ENCODE data around the gene NAA10.

The NAA10 gene

DNA sequence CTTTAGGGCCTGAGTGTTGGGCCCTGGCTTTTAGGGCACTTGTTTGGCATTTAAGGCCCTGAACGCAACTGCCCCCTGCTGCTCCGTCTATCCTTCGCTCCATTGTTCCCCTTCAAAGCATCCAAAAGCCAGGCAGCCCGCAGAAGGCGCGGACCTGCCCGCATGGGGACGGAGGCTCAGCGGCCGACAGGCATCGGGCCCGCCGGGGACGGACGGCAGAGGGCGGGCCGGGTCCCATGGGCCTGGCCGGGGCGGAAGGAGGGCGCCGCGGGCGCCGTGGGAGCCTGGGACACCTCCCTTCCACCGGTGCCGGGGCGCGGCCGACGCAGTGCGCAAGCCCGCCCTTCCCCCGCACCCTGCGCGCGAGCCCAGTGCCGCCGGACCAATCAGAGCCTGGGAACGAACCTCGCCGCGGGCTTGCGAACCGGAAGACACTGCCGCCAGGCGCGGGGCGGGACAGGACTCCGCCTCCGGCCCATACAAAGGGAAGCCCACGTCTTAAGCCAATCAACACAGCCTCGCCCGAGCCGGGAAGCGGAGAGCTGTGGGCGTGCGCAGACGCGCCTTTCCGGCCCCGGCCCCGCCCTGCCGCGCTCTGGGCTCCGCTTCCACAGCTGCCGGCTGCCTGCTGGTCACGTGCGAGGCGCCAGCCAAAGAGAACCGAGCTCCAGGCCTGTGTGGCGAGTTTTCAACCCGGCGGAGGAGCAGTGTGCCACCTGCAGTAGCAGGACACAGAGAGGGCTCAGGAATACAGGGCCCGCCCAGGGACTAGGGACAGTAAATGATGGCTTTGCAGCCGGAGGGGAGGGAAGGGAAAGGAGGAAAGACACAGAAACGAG is 6.7 kb downstream of the NAA10 start:
- peak; percentile 96 for DNase-seq

DNA sequence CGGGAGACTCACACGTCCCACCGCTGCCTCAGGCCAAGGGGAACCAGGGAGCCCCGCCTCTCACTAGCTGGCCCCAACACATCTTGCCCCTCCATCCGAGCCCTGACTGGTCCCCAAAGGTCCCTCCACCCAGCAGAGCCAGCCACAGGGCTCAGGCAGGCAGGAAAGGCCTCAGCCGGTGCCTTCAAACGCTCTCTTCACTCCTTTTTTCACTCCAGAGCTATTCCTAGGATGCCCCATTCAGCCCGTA is 7.2 kb downstream of the NAA10 start:
- no peak for DNase-seq

DNA sequence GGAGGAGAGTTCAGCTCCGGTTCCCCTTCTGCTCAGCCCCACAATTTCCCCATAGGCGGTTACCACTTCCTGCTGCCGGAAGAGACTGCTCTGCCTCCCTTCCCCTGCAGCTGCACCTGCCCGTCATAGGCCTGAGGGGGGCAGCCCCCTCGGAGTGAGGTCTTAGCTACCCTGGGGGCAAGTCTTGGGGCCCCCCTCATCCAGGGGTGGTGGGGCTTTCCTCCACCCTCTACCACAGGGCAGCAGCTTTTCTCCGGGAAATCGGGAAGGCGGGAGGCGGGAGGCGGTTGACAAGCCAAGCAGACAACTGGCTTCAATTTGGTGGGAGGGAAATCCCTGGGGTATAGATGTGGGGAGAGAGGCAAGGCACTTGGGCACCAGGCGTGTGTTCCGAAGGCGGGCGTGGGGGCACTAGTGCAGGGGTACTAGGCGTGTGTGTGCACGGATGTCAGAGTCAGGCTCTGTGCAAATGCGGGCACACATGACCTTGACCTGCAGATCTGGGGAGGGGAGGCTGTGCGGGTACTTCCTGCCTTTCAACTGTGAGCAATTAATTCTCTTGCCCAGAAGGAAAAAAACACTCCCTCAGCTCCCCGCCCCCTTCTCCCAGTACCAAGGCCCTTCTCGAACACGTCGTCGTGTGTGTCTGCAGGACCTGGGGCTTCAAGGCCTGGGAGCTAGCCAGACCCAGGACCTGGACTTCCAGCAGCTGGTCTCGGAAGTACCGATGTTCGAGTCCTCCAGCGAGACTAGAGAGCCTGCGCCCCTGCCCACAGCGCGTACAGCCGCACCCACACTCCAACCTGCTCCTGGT is 7.8 kb downstream of the NAA10 start:
- DNase-seq = peak; percentile 33

DNA sequence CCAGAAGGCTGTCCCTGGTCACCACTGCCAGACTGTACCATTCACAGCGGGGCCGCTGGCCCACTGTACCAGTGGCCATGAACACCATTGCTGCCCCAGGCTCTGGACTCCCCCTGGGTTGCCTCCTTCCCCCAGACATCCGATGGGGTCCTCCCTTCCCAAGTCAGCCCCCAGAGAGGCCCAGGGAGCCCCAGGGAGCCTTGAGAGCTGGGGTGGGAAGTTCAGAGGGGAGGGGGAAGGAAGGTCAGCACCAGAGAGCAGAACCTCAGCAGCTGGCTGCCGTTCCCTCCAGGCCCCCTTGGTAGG is 8.3 kb downstream of the NAA10 start:
- DNase-seq = no peak

DNA sequence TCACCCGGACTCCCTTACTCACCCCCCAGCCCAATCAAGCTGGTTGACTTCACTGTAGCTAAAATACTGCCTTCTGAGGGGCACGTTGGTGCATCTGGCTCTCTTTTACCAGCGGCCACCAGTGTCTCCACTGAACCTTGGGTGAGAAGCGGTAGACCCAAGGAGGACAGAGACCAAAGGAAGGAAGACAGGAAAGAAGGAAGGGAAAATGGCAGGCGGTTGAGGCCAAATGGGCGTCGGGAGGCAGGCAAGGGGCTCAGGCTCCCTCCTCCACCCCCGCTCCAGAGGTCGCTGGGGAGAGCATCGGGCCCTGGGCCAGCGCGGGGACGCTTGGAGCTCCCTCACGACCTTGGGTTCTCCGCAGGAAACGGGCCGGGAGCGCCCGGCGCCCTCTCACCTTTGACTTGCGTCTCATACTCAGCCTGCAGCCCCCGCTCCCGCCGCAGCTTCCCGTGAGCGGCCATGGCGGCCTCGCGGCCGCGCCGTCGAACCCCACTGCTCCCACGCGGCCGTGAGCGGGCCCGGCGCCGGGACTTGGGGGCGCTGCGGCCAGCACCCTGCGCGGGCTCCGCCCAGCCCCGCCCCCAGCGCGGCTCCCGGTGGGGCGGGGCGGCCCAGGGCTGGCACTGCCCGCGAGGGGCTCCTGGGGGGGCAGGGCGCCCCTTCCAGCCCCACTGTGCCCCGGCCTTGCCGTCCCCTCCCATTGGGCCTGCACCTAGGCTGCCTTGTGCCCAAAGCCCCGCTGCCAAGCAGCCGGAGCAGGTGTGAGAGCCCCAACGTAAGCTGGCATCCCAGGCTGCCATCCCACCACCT is 8.9 kb downstream of the NAA10 start, which contains the start of gene ARHGAP4:
Gene ARHGAP4 (minus strand): TSS at position 526 of the 813 bp plus-strand sequence. CDS start 62 bp downstream, at position 464.
- no peak for DNase-seq

DNA sequence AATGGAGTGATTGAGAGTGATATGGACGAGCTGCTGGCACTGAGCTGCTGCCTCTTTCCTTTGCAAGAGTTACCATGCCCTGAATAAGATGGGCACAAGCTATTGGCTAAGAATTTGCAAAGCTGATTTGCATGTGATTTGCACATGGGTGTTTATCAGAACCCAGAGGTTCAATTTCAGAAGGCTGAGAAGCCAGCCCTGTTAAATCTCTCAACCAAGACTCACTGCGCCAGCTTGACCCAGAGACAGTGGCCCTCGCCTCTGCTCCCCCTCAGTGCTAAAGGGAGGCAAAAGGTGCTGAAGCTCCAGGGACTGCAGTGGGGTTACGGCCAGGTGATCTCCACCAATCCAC is 9.5 kb downstream of the NAA10 start:
- no peak for DNase-seq

DNA sequence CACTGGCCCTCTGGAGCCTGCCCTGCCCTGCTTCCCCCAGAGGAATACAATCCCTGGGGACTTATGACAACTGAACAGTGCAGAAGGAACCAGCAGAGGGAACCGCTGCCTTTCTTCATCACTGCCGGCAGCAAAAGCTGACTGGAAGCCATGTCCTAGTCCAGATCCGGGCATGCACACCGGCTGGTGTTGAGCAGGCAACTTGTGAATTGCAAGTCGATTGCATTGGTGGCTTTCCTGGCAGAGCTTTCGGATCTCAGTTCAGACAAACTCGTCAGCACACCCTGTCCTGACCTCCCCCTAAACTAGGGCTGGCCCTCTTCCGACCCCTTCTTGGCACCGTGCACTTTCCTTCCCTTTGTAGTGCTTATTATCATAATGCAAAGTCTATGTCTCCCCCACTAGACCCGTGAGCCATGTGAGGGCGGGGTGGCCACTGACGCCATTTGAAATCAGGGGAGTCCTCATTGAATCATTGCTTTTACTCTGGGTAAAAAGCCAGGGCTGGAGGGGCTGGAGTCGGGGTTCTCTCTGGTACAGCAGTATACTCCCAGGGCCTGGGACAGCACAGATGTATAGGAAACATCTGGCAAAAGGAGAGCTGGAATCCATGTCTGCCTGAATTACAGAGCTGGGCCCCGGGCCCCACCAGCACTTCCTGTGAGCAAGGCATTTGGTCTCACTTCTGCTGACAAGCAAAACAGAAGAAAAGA is 10.5 kb downstream of the NAA10 start:
- peak; percentile 29 for DNase-seq

DNA sequence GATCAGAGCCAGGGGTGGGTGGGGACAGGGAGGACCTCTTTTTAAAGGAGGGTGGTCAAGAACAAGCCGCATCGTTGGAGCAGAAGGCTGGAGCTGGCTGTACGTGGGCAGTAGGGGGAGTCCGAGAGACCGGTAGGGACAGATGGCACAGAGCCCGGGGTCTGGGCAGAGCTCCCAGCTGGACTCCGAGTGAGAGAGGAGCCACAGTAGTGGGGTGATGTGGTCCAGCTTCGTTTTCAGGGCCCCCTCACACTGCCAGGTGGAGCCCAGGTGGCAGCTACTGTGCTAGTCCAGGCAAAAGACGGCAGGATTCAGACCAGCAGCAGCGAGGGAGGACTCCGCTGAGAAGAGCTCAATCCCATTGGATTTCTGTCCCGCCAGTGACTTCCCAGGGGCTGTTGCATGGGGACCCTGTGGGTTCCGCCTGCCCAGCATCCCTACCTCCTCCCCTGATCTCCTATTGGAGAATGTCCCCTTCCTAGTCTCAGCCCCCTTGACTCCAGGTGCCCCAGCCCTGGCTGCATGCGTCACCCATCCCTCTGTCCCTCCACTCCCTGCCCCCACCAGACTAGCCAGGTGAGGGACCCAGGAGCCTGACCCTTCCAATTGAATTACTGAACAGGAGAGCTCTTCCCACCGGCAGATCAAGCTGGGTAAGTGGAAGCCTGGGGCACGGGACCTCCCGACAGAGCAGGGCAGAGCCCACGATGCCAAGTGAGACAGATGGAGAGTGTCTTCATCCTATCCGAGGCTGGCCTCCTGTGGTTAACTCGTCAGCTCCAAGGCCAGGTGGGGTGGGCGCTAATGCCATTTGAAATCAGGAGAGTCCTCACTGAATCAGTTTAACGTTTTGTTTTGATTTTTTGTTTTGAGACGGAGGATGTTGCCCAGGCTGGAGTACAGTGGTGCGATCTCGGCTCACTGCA is 11.6 kb downstream of the NAA10 start:
- peak; percentile 60 for DNase-seq

DNA sequence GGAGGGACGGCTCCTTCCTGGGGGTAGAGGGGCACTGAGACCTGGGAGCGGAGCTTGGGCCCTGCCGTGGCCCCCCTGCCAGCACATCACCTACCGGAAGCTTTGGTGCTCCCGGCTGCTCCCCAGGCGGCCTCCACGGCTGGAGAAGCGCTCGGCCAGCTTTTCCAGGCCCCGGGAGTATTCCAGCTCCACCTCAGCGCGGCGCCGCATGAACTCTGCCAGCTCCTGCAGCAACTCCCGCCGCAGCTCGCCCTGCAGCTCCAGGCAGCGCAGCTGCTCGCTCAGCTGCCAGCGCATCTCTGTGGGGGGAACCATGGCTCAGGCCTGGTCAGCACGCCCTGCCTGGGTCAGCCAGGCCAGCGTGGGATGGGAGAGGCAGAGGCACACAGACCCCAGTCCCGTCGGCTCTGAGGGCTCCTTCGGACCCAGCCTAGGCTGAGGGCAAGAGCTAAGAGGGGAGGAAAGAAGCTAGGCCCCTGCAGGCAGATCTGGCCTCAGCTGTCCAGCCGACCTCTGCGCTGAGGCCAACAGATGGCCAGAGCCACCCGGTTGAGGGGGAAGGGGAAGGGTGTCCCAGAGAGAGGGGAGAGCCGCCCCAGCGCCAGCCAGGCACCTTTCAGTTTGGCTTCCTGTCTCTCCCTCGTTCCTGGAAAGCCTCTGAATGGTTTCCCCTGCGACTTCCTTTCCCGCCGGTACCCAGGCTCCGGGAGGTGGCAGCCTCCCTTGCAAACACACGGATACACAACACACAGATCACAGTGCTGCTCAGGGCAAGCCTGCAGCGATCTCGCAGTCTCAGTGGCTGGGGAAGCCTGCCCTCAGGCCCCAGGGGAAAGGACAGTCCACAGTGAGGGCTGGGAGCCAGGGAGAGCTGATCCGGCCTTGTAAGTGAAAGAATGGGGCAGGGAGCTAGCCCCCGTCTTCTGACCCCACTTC is 13.1 kb downstream of the NAA10 start:
- DNase-seq = no peak

DNA sequence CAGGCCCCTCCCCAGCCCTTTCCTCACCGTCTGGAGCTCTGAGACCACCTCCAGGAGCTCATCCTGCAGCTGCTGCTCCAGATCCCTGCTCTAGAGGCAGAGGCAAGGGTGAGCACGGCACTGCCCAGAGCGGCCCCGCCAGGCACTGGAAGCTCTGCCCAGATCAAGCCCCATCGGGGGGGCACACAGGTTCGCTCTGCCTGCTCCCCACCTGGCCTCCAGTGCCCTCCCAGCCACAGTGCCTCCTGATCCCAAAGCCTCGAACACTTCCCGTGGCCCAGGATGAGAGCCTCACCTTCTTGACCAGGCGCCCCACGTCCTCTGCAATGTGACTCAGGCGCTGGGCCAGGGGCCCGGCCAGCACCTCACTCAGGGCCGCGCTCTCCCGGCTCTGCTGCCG is 13.8 kb downstream of the NAA10 start:
- DNase-seq = no peak

DNA sequence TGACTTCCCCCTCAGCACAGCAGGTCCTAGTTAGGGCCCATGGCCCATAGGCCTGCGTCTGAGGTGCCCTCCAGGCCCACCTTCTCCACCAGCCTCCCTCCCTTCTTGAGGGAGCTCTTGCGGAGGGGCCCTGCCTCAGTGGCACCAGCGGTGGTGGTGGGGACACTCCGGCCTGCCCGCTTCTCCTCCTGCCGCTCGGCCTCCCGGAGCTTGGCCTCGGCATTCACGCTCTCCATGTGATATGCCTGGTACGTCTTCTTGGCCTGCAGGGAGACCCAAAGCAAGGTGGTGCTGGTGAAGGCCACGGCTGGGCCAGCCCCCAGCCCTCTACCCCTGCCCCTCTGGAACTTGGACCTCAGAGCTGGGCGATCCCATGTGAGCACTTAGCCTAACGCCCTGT is 14.3 kb downstream of the NAA10 start:
- no peak for DNase-seq

DNA sequence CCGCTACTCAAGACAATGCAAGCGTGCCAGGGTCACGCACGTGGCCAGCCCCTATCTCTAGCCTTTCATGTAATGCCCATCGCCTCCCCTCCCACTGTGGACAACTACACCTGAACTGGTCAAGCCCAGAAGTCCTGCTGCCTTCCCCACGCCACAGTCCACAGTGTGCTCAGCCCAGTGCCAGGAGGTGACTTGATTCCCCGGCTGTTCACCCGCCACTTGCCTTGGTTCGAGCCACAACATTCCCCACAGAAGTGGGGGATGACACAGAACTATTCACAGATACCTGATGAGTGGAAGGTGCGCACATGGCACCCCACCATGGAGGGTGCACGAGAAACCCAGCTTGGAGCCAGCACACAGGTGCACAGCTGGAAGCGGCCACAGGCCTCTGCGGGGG is 15.6 kb downstream of the NAA10 start:
- DNase-seq = no peak

DNA sequence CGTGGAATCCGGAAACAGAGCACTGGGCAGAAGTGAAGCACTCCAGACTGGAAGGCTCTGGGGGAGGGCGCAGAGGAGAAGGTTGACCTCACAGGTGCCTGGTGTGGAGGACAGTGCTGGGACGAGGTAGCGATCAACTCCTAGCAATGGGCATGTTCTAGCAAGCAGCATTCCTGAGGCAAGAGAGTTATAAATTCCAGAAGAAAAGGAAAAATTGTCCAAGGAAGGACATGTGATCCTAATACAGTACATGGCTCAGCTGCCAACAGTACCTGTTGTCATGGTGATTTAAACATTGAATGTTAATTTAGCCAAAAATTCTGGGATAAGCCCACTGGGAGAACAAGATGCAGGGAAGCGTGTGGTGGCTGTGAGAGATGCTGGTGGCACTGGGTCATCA is 17.0 kb downstream of the NAA10 start:
- no peak for DNase-seq

DNA sequence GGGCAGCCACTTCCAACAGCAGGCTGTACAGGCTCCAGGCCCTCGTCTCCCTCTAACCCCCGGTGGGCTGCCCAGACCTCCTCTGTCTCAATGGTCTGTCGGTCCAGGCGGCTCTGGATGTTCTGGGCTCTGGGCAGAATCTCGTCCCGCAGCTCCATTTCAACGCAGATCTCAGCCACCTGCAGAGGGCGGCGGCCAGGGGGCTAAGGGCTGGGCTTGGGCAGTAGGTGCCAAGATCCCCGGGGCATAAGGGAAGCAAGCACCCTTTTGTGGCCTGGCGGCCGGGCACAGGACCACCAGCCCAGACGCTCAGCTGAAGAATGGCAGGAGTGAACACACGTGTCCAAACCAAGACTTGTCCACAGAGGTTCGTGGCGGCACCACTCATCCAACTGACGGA is 21.1 kb downstream of the NAA10 start:
- no peak for DNase-seq

DNA sequence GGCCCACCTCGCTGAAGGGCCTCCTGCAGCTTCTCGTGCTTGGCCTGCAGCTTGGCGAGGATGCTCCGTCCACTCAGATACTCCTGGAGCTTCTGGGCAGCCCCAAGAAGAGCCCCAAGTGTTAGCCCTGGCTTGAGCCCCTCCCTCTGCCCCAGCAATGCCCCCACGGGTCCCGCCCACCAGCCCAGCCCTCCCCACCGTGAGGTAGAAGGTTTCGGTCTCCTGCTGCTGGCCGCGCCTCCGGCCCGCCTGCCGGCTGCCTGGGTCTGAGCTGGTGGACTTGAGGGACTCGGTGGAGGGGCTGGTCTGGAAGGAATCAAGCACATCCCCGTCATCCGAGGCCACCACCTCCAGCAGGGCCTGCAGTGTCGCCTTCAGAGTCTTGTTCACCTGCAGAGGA is 21.6 kb downstream of the NAA10 start:
- no peak for DNase-seq

DNA sequence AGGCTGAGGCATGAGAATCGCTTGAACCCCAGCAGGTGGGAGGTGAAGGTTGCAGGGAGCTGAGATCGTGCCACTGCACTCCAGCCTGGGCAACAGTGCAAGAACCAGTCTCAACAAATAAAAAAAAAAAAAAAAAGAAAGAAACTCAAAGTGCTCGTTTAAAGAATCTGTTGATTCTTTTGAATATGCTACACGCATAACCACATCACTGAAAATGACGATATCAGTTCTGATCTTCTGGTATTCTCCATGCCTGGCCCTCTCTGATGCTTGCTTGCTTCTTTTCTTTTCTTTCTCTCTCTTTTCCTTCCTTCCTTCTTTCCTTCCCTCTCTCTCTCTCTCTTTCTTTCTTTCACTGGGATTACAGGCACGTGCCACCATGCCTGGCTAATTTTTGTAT is 23.0 kb downstream of the NAA10 start:
- DNase-seq = no peak

DNA sequence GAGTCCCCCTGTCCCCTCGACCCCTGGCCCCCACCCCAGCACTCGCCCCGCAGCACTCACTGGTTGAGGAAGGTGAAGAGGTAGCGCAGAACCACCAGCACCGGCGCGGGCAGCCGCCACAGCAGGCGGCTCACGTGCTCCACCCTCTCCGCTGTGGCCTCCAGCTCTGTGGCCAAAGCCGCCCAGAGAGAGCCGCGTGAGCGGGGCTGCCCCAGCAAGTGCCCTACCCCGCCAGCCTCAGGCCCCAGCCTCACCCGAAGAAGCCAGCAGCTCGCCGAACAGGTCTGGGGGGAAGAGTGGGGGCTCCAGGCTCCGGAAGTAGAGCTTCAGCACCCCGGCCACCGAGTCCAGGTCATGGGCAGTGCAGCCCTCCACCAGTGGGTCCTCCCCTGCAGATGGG is 24.4 kb downstream of the NAA10 start:
- no peak for DNase-seq

DNA sequence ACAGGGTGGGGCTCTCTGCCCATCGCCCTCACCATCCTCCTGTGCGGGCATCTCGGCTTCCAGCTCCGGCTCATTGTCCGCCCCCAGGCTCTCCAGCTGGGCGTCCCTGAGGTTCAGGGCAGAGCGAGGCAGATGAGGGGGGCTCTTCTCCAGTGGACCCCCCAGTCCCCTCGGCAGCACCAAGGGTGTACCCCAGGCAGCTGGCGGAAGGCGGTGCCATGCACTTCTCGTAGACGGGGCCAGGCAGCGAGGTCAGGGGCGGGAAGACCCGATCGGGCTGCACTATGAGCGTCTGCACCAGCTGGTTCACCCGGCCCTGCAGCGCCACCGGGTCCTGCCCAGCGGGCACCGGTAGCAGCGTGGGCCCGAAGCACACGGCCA is 24.9 kb downstream of the NAA10 start:
- DNase-seq = no peak

DNA sequence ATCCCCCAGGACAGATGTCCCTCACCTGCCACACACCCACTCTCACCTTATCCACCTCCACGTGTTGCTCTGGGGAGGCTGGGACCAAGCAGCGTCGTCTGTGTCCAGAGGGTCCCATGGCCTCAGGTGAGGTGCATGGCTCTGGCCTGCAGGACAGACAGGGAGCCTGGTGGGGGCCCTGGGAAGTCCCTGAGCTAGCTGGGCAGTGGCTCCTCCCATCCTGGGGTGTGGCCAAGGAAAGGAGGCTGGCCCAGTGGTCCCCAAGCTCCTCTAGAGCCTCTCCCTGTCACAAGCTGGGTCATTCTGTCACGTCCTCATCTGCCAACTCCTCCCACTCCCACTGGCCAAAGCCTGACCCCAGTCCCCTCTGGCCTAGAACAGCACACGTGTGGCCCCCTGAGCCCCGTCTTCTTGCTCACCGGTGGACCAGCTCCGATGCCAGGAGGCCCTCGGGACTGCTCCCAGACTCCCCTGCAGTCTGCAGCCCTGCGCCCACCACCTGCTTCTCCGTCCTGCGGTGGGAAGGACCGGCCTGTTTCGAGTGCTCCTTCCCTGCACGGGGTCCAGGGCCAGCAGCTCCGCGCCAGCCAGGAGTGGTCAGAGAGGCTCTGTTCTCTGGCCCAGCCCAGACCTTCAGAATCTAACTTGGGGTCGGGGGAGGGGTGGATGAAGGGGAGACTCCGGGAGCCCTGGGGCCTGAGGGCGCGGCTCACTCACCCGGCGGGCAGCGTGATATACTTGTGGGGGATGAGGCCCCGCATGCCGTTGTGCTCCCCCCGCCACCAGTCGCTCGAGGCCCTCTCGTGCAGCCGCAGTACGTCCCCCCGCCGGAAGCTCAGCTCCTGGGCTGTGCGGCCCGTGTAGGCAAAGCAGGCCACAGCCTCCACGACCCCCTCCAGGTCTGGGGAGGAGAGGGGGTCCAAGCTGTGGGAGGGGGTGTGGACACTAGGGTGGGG is 25.5 kb downstream of the NAA10 start:
- DNase-seq = no peak
